GM19099 (cell line): ENCODE results near the gene CD1E.

Source experiments
- POLR2A ChIP-seq: IDR thresholded peaks from 3 replicates; pipeline ENCODE4 v1.6.1; 2011; ENCODE audit warnings: low read depth; ENCODE audit not compliant: insufficient read length; ENCODE audit errors: extremely low read depth

CD1E gene

DNA sequence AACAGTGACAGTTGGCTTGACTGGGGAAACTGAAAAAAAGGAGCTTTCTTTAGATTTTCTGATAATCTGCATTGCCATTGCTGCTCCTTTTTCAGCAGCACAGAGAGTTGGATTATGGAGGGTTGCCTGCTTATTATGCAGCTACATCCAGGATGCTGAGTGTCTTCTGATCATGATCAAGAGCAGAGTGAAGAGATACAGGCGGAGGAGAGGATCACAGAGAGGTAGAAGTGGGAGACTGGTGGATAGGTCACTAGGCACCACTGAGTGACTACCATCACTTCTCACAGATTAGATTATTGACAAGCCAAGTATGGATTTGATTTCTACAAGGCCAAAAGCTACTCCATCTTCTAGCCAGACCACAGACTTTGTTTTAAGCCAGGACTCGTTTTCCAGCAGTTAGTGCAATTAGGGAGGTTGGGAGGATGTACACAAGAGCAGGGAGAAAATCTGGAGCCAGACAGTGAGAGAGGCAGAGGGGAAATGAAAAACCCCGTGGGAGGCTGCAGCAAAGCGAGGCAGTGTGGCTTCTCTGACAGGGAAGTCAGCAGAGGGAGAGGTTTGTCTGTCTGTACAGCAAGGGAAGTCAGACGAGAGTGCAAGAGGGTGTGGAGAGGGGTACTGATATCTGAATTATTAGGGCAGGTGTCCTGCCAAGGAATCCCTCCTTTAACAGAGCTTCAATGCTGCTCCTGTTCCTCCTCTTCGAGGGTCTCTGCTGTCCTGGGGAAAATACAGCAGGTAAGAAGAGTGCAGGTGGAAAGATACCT lies at the start of gene CD1E:
Gene CD1E (plus strand): TSS at position 592 of the 773 bp plus-strand sequence. CDS start 95 bp downstream, at position 687.
- no peak for TF ChIP-seq POLR2A

DNA sequence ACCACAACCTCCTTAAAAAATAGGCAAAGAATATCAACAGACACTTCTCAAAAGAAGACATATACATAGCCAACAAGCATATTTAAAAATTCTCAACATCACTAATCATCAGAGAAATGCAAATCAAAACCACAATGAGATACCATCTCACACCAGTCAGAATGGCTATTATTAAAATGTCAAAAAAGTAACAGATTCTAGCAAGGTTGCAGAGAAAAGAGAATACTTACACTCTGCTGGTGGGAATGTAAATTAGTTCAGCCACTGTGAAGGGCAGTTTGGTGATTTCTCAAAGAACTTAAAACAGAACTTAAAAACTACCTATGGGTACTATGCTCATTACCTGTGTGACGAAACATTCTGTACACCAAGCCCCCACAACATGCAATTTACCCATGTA lies 43.1 kb upstream of the CD1E start:
- no peak for TF ChIP-seq POLR2A

DNA sequence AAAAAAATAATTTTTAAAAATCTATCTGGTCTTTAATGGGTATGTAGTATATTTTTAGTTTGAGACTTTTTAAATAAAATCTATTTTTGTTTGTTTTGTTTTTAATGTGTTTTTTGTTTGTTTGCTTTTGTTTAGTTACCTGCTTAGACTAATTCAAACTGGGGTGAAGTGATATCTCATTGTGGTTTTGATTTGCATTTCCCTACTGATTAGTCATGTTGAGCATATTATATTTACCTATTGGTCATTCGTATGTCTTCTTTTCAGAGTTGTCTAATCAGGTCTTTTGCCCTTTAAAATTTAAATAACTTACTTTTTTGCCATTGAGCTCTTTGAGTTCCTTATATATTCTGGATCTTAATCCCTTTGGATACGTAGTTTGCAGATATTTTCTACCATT lies 42.6 kb upstream of the CD1E start:
- TF ChIP-seq POLR2A: no peak

DNA sequence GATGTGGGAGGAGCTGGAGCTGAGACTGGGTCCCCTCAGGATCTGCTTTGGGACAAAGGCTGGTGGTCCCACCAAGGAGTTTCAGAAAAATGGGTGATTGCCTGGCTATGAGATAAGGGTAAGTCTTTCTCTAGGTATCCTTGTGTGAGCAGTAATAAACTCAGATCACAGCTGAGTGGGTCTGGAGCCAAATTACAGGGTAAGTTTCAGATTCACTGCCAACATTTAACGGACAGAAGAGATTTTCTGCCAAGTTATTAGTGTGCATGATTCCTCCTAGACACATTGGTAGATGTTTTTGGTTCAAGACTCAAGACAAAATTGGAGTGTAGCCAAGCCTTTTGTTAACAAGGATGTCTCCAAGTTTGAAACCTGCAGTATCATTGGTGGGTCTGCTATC lies 29.8 kb upstream of the CD1E start:
- TF ChIP-seq POLR2A: no peak

DNA sequence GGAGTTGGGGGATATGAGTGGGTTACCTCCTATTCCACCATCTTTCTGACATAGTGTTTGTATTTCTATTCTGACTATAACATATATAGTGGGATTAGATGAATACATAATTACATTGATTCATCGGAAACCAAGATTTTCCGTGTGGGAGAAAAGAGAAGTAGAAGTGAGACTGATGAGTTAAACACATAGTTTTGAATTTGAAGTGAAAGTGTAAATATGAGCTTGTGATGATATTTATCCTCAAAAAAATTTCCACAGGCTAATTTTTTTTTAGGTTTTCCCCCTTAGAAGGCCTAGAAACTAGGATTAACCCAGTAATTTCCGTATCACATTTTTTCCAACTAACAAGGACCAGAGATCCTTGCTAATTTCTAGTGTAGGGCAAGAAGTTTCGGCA lies 29.3 kb upstream of the CD1E start:
- TF ChIP-seq POLR2A: no peak

DNA sequence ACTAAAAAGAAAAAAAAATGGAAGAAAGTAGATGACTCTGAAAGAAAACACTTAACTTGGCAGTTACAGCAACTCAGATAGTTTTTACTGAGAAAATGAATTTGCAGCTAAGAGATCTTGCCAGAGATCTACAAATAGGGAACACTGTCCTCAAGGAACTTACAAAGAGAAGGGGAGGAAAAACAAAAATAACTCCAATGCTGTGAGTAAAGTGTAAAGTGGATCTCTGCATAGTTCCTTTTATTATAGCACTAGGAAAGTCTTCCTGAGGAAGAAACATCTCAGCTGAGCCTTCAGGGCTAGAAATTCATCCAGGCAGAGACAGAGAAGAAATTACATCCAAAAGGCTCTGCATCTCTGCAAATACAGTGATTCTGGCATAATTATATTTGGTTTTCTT lies 26.2 kb upstream of the CD1E start:
- TF ChIP-seq POLR2A: no peak

DNA sequence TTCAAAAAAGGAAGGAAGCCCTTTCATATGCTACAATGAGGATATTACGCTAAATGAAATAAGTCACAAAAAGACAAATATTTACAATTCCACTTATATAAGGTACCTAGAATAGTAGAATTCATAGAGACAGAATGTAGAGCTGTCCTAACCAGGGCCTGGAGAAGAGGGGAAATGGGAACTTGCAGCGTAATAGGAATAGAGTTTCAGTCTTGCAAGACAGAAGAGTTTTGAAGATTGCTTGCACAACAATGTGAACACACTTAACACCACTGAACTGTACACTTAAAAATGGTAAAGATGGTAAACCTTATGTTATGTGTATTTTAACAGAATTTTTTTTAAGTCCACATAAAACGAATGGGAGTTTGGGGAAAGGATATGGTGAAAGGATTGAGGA lies 25.3 kb upstream of the CD1E start:
- no peak for TF ChIP-seq POLR2A

DNA sequence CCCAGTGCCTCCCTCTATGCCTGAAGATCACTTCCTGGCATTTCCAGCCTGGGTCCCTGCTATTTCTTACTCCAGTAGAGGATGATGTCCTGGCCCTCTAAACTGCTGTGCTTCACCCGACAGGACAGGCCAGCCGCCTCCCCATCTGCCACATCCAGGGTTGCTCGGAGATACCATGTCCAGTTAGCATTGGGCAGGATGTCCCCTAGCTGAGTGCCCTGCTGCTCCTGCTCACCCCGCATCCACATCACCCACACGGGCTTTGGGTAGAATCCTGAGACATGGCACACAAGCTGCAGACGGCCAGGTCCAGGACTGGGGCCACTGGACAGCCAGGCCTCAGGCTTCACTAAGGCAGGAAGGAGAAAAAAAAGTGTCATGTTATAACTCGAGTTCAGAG lies 24.4 kb upstream of the CD1E start:
- TF ChIP-seq POLR2A: no peak

DNA sequence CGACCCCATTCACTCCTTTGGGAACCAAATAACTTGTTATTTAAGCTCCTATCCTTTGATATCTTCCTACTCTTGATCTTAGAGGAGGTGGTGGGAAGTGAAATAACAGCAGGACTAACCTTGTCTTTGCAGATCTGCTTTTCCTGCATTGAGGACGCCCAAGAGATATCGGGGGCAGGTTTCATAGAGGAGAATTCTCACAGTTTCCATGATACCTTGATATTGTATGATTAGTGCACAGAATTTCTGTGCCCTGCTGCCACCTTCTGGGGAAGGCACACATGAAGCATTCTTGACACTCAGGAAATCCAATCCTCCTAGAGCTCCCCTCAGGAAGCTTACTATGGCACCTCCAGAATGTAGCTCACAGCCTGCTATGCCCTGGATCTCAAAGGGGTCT lies 24.0 kb upstream of the CD1E start:
- TF ChIP-seq POLR2A: no peak

DNA sequence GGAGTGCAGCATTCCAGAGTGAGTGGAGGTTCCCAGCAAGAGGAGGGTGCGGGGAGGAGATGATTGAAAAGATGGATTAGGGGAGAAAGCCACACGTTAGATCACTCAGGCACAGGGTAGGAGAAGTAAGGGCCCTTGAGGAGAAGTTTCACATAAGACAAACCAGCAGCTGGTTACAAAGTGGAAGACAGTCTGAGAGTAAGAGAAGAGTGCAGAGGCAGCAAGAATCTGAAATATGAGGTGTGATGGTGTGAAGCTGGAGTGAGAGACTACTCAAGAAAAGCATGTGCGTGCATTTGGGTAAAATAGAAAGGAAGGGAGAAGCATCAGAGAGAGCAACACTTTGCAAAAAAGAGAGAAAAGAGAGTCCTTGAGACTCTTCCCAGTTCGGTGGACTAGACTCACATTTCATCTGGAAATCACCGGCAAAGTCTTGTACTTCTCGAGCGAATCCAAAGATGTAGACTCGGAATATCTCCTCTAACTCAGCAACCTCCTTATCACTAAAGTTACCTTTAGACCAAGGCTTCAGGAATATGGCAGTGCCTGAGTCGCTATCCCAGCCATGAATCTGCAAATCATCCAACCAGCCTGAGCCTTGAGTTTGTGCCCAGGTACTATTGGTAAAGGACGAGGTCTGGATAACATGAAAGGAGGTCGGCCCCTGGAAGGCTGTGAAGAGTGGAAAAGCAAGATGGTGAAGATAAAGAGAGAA lies 23.1 kb upstream of the CD1E start:
- TF ChIP-seq POLR2A: no peak

DNA sequence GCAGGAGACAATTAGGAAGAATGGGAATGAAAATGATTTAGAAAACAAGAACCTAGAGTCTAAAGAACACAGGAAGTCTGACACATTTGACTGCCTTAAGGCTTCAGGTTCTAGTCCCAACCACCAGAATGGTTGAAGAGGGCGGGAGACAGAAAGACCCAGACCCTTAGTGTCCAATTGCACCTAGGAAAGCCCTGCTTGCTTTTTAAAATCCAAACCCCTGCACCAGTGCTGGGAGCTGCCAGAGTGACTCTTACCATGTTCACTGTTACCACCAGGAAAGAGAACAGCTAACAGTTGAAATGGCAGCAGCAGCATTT lies 22.6 kb upstream of the CD1E start:
- TF ChIP-seq POLR2A: no peak

DNA sequence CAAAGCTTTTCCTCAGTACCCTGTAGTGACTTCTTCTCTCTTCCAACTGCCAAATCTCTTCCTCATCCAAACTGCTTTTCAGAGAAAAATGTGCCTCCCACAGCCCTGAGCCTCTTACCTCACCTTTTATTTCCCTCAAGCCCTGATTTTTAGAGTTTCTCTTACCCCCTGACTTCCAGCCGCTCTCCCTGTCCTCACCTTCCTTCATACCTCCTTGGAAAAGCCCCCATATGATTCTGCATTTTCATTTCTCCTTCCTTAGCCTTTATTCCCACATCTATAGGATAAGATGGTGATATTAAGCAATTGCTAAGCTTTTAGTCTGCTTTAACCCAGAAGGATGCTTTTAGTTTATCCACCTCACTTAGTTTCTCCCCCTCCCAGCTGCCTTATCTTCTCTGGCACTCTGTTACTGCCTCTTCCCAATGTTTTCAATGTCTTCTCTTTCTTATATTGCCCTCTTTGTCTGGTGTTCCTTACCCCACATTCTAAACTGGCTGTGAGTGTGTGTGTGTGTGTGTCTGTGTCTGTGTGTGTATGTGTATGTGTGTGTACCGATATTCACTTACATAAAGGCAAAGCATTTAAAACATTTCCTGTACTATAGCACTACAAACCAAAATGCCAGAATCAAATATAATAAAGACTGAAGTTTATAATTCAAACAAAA lies 22.1 kb upstream of the CD1E start, which contains the start of gene CD1B:
Gene CD1B (minus strand): TSS at position 51 of the 670 bp plus-strand sequence. CDS start 108 bp downstream, outside the sequence.
- no peak for TF ChIP-seq POLR2A

DNA sequence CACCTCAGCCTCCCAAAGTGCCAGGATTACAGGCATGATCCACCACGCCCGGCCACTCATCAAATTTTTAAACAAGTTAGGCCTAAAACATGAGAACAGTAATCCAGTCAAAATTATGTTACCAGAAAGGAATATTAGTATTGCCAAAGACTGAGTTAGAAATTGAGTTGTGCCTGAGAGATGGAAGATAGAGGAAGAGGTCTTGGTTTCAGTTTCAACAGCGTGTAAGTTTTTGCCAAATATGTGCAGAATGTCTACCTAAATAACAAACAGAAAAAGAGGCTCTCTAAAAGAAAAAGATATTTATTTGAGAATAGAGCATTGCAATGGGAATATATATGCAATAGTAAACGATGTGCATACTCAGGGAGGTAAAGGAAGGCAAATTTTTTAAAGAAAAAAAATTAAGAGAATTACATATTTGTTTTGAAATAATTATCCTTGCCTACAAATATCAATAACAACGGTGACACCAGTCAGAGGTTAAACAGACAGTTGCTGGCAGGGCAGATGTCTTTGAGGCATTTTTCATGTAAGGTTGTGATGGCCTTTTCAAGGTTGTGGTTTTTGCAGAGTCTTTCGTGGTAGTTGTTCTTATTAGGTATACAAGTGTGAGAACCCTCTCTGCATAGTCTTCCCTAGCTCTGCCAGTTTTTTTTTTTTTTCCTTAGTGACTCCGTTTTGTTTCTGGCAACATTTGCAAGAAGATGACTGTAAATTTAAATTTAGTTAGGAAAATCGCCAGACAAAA lies 20.1 kb upstream of the CD1E start:
- TF ChIP-seq POLR2A: no peak

DNA sequence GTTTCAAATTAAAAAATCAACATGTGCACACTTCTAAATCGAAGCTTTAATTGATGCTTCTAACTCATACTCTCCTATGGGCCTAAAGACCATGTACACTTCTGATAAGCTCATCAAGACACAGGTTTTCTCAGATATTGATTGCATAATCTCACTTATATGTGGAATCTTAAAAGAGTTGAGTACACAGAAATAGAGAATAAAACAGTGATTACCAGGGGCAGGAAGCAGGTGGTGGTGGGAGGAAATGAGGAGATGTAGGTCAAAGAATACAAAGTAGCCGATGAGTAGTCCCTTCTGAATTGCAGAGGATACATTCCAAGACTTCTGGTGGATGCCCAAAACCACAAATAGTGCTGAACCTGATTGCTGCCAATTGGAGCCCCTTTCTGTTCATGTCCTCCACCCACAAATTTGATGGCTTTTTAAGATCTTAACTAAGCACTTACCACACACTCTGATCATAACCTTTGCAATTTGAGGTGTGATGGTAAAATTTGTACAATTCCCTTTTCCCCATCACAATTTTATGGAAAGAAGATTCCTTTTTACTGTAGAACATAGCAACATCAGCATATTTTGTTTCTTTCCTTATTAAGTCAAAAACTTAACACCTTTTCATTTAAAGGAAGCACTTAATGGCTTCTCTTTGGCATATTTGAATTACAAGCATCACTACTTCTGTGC lies 19.0 kb upstream of the CD1E start:
- no peak for TF ChIP-seq POLR2A

DNA sequence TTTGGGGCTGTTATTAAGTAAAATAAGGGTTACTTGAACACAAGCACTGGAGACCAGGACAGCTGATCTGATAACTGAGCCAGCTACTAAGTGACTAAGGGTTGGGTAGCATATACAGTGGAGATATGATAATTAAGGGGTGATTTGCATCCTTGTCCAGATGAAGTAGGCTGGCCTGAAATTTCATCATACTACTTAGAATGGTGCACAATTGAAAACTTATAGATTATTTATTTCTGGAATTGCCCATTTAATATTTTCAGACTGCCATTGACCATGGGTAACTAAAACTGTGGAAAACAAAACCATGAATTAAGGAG lies 18.5 kb upstream of the CD1E start:
- TF ChIP-seq POLR2A: no peak
